Fibroblast of lung (primary cell): Measurements from ENCODE around the gene NCR2. TPM values are rescaled to one million over a fixed set of nuclear protein-coding genes. Genes with fewer than 3 reads are reported as not detected.

Source experiments
- DNase-seq, 2 donors: peaks; one replicate each; pipeline versions ENCODE4 v3.0.0 to v3.0.0-alpha.2; 2010; ENCODE audit warnings: low read depth in 2 of 2
- H2AFZ ChIP-seq: 2 replicates; pipeline ENCODE4 v1.5.1; 2012; ENCODE audit warnings: low read length, control low read depth, inconsistent platforms
- H3K27ac ChIP-seq: 2 replicates; pipeline ENCODE4 v1.5.1; 2011; ENCODE audit warnings: low read length, control low read depth; ENCODE audit not compliant: insufficient read depth
- H3K27me3 ChIP-seq: 2 replicates; pipeline ENCODE4 v1.5.1; 2011; ENCODE audit warnings: mild to moderate bottlenecking, low read length; ENCODE audit not compliant: control insufficient read depth, insufficient read depth
- H3K36me3 ChIP-seq: 2 replicates; pipeline ENCODE4 v1.5.1; 2011; ENCODE audit warnings: low read length; ENCODE audit not compliant: control insufficient read depth, insufficient read depth
- H3K4me1 ChIP-seq: 2 replicates; pipeline ENCODE4 v1.5.1; 2011; ENCODE audit warnings: low read length; ENCODE audit not compliant: control insufficient read depth, insufficient read depth; ENCODE audit errors: extremely low read depth
- H3K4me2 ChIP-seq: 2 replicates; pipeline ENCODE4 v1.5.1; 2011; ENCODE audit warnings: low read length, control low read depth; ENCODE audit not compliant: insufficient read depth; ENCODE audit errors: extremely low read depth
- H3K4me3 ChIP-seq, 4 experiments: fragments of 200-600 bp in 1 of 4; sonication (generic) in 1 of 4; replicated peaks in 1 of 4; 2 replicates each; pipeline ENCODE4 v1.5.1; 2011 to 2016; ENCODE audit warnings: low read length in 4 of 4, low read depth in 3 of 4, mild to moderate bottlenecking in 3 of 4, control low read depth in 2 of 4, inconsistent platforms in 1 of 4, mixed read lengths in 1 of 4; ENCODE audit not compliant: insufficient read depth in 1 of 4; ENCODE audit errors: control extremely low read depth in 1 of 4
- H3K79me2 ChIP-seq: 2 replicates; pipeline ENCODE4 v1.5.1; 2012; ENCODE audit warnings: mild to moderate bottlenecking, low read length, inconsistent platforms; ENCODE audit not compliant: control insufficient read depth, insufficient read depth
- H3K9ac ChIP-seq: 2 replicates; pipeline ENCODE4 v1.5.1; 2011; ENCODE audit warnings: mild to moderate bottlenecking, low read length, control low read depth; ENCODE audit not compliant: insufficient read depth
- H3K9me3 ChIP-seq: 2 replicates; pipeline ENCODE4 v1.5.1; 2012; ENCODE audit warnings: low read depth, low read length; ENCODE audit not compliant: control insufficient read depth, insufficient read depth
- H4K20me1 ChIP-seq: 2 replicates; pipeline ENCODE4 v1.5.1; 2011; ENCODE audit warnings: low read length; ENCODE audit not compliant: control insufficient read depth, insufficient read depth; ENCODE audit errors: extremely low read depth
- EZH2 ChIP-seq: IDR thresholded peaks from 2 replicates; pipeline ENCODE4 v1.5.1; 2012; ENCODE audit warnings: low read length, control low read depth, mild to moderate bottlenecking; ENCODE audit errors: missing control alignments
- polyA plus RNA-seq, 2 donors: library from polyadenylated mRNA; depleted of rRNA in 1 of 2; stranded (reverse) in 1 of 2; unstranded in 1 of 2; fragments of >200 nt; gene quantifications; 2 replicates each; pipeline ENCODE4 v1.2.1, GENCODE V29; 2011 to 2012; ENCODE audit warnings: missing spikeins in 1 of 2
- total RNA-seq: library from RNA; depleted of rRNA; stranded (reverse); fragments of >200 nt; gene quantifications from 2 replicates; pipeline ENCODE4 v1.2.1, GENCODE V29; 2014
- TF ChIP-seq, protein P1 (sequence below), 2 donors: IDR thresholded peaks in 1 of 2; conservative IDR thresholded peaks in 1 of 2; 1 replicate in 1 of 2; 2 replicates in 1 of 2; pipeline ENCODE4 v1.5.1; 2011 to 2012; ENCODE audit warnings: low read length in 2 of 2, control low read depth in 1 of 2, inconsistent platforms in 1 of 2, low read depth in 1 of 2, mild to moderate bottlenecking in 1 of 2

NCR2 gene
- total and polyA plus RNA-seq, 2 donors (not counting 1 experiment from before 2014, with no cell fraction given) = not detected

DNA sequence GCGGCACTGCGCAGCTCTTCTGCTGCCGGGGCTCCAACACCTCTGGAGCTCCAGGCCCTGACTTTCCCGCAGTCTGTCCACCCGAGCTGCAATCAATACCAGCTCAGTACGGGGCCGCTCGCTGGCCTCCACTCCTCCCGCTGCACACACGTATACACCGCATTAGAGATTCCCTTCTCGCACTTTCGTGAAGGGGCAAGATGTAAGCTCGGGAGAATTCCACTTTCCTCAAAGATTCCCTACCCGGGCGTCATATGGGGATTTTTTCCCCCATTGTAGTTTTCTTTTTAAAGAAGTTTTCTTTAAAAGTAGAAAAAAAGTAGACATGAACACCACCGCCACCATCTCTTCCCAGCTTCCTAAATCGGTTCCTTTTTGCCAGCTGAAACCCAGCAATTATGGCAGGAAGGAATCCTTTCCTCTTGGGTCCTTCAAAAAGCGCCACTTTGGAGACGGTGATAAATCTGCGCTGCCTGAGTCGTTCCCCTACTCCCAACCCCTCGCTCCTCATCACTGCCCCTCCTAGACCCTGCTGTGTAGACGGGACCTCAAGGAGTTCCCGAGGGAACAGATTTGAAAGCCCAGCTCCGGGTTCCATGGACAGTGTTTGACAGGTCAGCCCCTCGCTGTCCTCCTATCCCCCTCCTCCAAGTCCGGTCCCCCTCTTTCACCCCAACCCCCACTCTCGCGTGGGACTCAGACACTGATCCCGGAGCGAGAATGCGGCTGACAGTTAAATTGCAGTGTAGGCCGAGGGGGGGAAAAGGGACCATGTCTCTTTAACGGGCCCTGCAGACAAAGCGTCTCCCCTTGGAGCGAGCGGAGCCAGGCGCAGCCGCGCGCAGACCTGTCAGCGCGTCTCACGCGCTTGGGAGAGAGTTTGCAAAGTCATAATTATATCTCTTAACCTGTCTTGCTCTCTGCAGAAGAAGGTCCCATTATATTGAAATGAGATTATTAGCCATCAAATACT is 39.5 kb downstream of the NCR2 start:
- H3K36me3 ChIP-seq = no peaks in the 10 kb centered on the region
- no peak overlapping the region for H3K27ac ChIP-seq
- TF ChIP-seq, protein P1, sequence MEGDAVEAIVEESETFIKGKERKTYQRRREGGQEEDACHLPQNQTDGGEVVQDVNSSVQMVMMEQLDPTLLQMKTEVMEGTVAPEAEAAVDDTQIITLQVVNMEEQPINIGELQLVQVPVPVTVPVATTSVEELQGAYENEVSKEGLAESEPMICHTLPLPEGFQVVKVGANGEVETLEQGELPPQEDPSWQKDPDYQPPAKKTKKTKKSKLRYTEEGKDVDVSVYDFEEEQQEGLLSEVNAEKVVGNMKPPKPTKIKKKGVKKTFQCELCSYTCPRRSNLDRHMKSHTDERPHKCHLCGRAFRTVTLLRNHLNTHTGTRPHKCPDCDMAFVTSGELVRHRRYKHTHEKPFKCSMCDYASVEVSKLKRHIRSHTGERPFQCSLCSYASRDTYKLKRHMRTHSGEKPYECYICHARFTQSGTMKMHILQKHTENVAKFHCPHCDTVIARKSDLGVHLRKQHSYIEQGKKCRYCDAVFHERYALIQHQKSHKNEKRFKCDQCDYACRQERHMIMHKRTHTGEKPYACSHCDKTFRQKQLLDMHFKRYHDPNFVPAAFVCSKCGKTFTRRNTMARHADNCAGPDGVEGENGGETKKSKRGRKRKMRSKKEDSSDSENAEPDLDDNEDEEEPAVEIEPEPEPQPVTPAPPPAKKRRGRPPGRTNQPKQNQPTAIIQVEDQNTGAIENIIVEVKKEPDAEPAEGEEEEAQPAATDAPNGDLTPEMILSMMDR (conservative IDR thresholded peaks at IDR 0.05 in 1 of 2, IDR thresholded peaks at IDR 0.05 in 1 of 2; ENCODE audit: low read depth in 1 of 2, low read length in 2 of 2) = no peak
- TF ChIP-seq EZH2 = no peak
- H3K9me3 ChIP-seq = no peaks in the 10 kb centered on the region
- H3K4me3 ChIP-seq = no peak overlapping the region
- H3K79me2 ChIP-seq = no peaks in the 10 kb centered on the region
- no peak overlapping the region for H2AFZ ChIP-seq
- no peak overlapping the region for H3K9ac ChIP-seq
- H3K27me3 ChIP-seq = peaks cover 54% of the 10 kb centered on the region
- no peaks in the 10 kb centered on the region for H3K4me1 ChIP-seq
- no peaks in the 10 kb centered on the region for H4K20me1 ChIP-seq
- DNase-seq = no peak
- no peak overlapping the region for H3K4me2 ChIP-seq

DNA sequence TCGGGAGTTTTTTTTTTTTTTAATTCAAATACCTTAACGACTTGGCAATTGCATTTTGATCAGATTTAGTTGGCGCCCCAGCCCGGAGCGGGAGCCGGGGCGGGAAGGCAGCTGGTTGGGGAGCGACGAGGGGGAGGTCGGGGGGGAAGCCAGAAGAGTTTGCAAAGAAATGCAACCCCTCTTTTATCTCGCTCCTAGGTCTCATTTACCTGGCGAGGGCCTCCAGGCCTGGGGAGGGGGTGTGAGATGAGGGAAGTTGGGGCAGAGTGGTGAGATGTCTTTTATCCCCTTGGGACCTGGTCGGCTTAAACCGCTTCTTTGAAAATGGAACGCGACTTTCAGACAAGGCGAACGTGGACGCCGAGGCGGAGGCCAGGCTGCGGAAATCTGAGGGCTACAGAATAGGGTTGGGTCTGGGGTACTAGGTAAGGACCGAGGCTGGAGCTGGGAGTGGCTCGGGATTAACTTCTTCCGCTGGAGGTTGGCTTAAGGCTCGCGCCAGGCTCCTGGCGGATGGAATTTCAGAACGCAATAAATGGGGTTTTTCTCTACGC is 40.3 kb downstream of the NCR2 start:
- no peak overlapping the region for H3K4me3 ChIP-seq
- H3K79me2 ChIP-seq = no peaks in the 10 kb centered on the region
- TF ChIP-seq, protein P1 (conservative IDR thresholded peaks at IDR 0.05 in 1 of 2, IDR thresholded peaks at IDR 0.05 in 1 of 2; ENCODE audit: low read depth in 1 of 2, low read length in 2 of 2) = no peak
- TF ChIP-seq EZH2 = peak; percentile 43
- H3K9me3 ChIP-seq = no peaks in the 10 kb centered on the region
- DNase-seq = no peak
- H3K36me3 ChIP-seq = no peaks in the 10 kb centered on the region
- H4K20me1 ChIP-seq = no peaks in the 10 kb centered on the region
- no peak overlapping the region for H3K27ac ChIP-seq
- no peaks in the 10 kb centered on the region for H3K4me1 ChIP-seq
- no peak overlapping the region for H2AFZ ChIP-seq
- H3K4me2 ChIP-seq = no peak overlapping the region
- no peak overlapping the region for H3K9ac ChIP-seq
- H3K27me3 ChIP-seq = peaks cover 50% of the 10 kb centered on the region

DNA sequence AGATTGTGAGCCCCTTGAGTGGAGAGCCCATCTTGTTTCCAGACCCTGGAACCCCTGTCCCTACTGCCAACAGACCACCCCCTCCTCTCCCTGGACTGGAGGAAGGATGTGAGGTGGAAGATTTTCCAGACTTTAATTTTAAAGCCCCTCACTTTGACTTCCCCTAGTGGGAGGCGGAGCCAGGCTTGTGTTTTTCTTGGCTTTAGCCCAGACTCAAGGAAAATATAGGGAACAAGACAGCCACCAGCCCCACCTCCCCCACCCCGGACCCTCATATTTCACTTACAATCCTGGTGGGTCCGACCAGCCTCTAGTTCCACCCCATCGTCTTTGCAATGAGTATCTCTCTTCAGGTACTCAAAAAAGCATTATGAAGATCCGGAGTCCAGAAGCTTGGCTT is 40.8 kb downstream of the NCR2 start:
- no peaks in the 10 kb centered on the region for H3K9me3 ChIP-seq
- no peak for DNase-seq
- no peaks in the 10 kb centered on the region for H4K20me1 ChIP-seq
- peaks cover 50% of the 10 kb centered on the region for H3K27me3 ChIP-seq
- H3K27ac ChIP-seq = no peak overlapping the region
- no peak overlapping the region for H3K4me3 ChIP-seq
- H3K4me2 ChIP-seq = no peak overlapping the region
- no peaks in the 10 kb centered on the region for H3K4me1 ChIP-seq
- no peak overlapping the region for H2AFZ ChIP-seq
- no peak overlapping the region for H3K9ac ChIP-seq
- no peaks in the 10 kb centered on the region for H3K36me3 ChIP-seq
- H3K79me2 ChIP-seq = no peaks in the 10 kb centered on the region
- no peak for TF ChIP-seq EZH2
- TF ChIP-seq, protein P1 (conservative IDR thresholded peaks at IDR 0.05 in 1 of 2, IDR thresholded peaks at IDR 0.05 in 1 of 2; ENCODE audit: low read depth in 1 of 2, low read length in 2 of 2) = no peak
